MM.1S (cell line): ENCODE data around the gene KRTAP15-1.

ENCODE experiments used
- DNase-seq: peaks from one replicate; pipeline ENCODE4 v3.0.0-alpha.2; 2015
- H2AFZ ChIP-seq: fragments of 300-600 bp; sonication (generic); 2 replicates; pipeline ENCODE4 v1.6.0; 2016; ENCODE audit warnings: antibody characterized with exemption, low read length
- H3F3A ChIP-seq: fragments of 300-600 bp; sonication (generic); 2 replicates; pipeline ENCODE4 v1.6.1; 2016; ENCODE audit warnings: mild to moderate bottlenecking, antibody characterized with exemption, low read length, moderate library complexity, mixed read lengths; ENCODE audit not compliant: insufficient read depth
- H3K27ac ChIP-seq: fragments of 300-600 bp; sonication (generic); 2 replicates; pipeline ENCODE4 v1.5.1; 2016; ENCODE audit warnings: mild to moderate bottlenecking, low read length
- H3K27me3 ChIP-seq: fragments of 300-600 bp; sonication (generic); replicated peaks from 2 replicates; pipeline ENCODE4 v1.6.0; 2016; ENCODE audit warnings: low read length; ENCODE audit not compliant: insufficient read depth
- H3K36me3 ChIP-seq: fragments of 300-600 bp; sonication (generic); replicated peaks from 2 replicates; pipeline ENCODE4 v1.6.1; 2016; ENCODE audit warnings: mild to moderate bottlenecking, low read length, mixed read lengths; ENCODE audit not compliant: insufficient read depth
- H3K4me1 ChIP-seq: fragments of 300-600 bp; sonication (generic); 2 replicates; pipeline ENCODE4 v1.6.1; 2016; ENCODE audit warnings: low read length, mixed read lengths
- H3K4me2 ChIP-seq: fragments of 300-600 bp; sonication (generic); 2 replicates; pipeline ENCODE4 v1.6.0; 2016; ENCODE audit warnings: low read depth, low read length
- H3K4me3 ChIP-seq: fragments of 300-600 bp; sonication (generic); 2 replicates; pipeline ENCODE4 v1.5.1; 2016; ENCODE audit warnings: low read length, mixed read lengths
- H3K79me2 ChIP-seq: fragments of 300-600 bp; sonication (generic); 2 replicates; pipeline ENCODE4 v1.6.1; 2016; ENCODE audit warnings: mixed run types, low read length, mixed read lengths
- H3K9ac ChIP-seq: fragments of 300-600 bp; sonication (generic); 2 replicates; pipeline ENCODE4 v1.6.1; 2016; ENCODE audit warnings: low read length, mixed read lengths
- H3K9me2 ChIP-seq: fragments of 300-600 bp; sonication (generic); replicated peaks from 2 replicates; pipeline ENCODE4 v1.6.1; 2016; ENCODE audit warnings: mild to moderate bottlenecking, low read length, mixed read lengths; ENCODE audit not compliant: insufficient read depth
- H3K9me3 ChIP-seq: fragments of 300-600 bp; sonication (generic); replicated peaks from 2 replicates; pipeline ENCODE4 v1.6.1; 2016; ENCODE audit warnings: mild to moderate bottlenecking, low read length, mixed read lengths; ENCODE audit not compliant: insufficient read depth
- H4K20me1 ChIP-seq: fragments of 300-600 bp; sonication (generic); 2 replicates; pipeline ENCODE4 v1.6.1; 2016; ENCODE audit warnings: mild to moderate bottlenecking, low read length, moderate library complexity, mixed read lengths; ENCODE audit not compliant: insufficient read depth
- CTCF ChIP-seq: fragments of 300-600 bp; sonication (generic); IDR thresholded peaks from 2 replicates; pipeline ENCODE4 v1.5.1; 2016; ENCODE audit warnings: antibody characterized with exemption, low read length, mixed read lengths
- EZH2 ChIP-seq: fragments of 300-600 bp; sonication (generic); optimal IDR thresholded peaks from 2 replicates; pipeline ENCODE3; 2017; ENCODE audit warnings: low read depth, mild to moderate bottlenecking, antibody characterized with exemption, low read length, mixed read lengths
- EZH2phosphoT487 ChIP-seq: fragments of 300-600 bp; sonication (generic); IDR thresholded peaks from 2 replicates; pipeline ENCODE4 v1.6.1; 2018; ENCODE audit warnings: antibody characterized with exemption, low read length

Gene KRTAP15-1

DNA sequence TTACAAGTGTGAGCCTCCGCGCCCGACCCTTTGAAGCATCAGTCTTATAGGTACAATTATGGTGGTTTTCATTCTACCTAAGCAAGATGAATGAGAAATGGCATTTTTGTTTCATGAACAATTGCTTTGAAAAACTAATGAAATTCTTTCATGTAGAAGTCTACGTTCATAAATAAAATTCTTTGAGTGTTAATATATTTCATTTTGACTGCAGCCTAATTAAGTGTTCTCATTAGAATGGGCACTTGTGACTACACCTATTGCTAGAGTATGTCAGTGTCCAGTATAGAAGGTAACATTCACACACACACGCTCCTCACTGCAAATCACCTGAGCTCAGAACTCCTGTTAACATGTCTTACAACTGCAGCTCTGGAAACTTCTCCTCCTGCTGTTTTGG lies at the start of gene KRTAP15-1:
TSS of gene KRTAP15-1 (plus strand) at position 301 of the 400 bp plus-strand sequence. CDS start at position 354, 53 bp downstream.
- no peak for DNase-seq
- Histone ChIP-seq H3K4me2 (no peak within 1 kb of the TSS), H2AFZ (no peak within 1 kb of the TSS), H3K36me3 (no peaks in the 10 kb centered on the region), H3F3A (no peaks in the 10 kb centered on the region), H3K4me3 (no peak within 1 kb of the TSS), H3K9me3 (no peaks in the 10 kb centered on the region), H3K9me2 (no peaks in the 10 kb centered on the region), H3K9ac (no peak within 1 kb of the TSS), H4K20me1 (no peaks in the 10 kb centered on the region), H3K79me2 (no peaks in the 10 kb centered on the region), H3K27me3 (no peaks in the 10 kb centered on the region), H3K27ac (no peak within 1 kb of the TSS), H3K4me1 (no peaks in the 10 kb centered on the region)
- TF ChIP-seq CTCF (no peak), EZH2phosphoT487 (no peak), EZH2 (no peak)

GRCh38 chr21:30391492-30392025 lies 48.5 kb upstream of the KRTAP15-1 start:
- H3K4me1 ChIP-seq: no peaks in the 10 kb centered on the region
- H3K9me2 ChIP-seq: no peaks in the 10 kb centered on the region
- no peak overlapping the region for H2AFZ ChIP-seq
- H4K20me1 ChIP-seq: no peaks in the 10 kb centered on the region
- TF ChIP-seq CTCF: no peak
- TF ChIP-seq EZH2: no peak
- no peak overlapping the region for H3K27ac ChIP-seq
- no peak overlapping the region for H3K4me3 ChIP-seq
- H3K27me3 ChIP-seq: no peaks in the 10 kb centered on the region
- no peak overlapping the region for H3K9ac ChIP-seq
- H3K36me3 ChIP-seq: no peaks in the 10 kb centered on the region
- H3K4me2 ChIP-seq: no peak overlapping the region
- no peaks in the 10 kb centered on the region for H3K79me2 ChIP-seq
- H3K9me3 ChIP-seq: no peaks in the 10 kb centered on the region
- DNase-seq: no peak
- no peaks in the 10 kb centered on the region for H3F3A ChIP-seq

DNA sequence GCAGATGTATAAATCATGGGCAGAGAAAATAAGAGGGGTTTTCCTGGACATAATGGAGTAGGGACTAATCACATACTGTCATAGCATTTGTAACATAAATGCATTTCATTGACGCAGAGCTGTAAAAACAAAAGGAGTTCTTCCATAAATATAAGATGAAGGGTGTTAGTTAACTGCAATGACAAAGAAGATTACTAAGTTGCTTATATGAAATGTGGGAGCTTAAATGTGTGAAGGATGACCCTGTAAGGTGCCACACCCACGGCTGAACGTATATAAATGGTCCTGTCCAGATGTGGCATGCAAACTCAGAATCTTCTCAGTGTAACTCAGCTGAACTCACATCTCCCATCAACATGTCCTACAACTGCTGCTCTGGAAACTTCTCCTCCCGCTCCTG lies 44.3 kb upstream of the KRTAP15-1 start, which contains the start of gene KRTAP13-1:
TSS of gene KRTAP13-1 (plus strand) at position 301 of the 400 bp plus-strand sequence. CDS start at position 357, 56 bp downstream.
- Histone ChIP-seq H3K9me3 (no peaks in the 10 kb centered on the region), H3K27me3 (no peaks in the 10 kb centered on the region), H3K9me2 (no peaks in the 10 kb centered on the region), H3F3A (no peaks in the 10 kb centered on the region), H3K36me3 (no peaks in the 10 kb centered on the region), H3K79me2 (no peaks in the 10 kb centered on the region), H2AFZ (no peak within 1 kb of the TSS), H3K4me3 (no peak within 1 kb of the TSS), H3K4me1 (no peaks in the 10 kb centered on the region), H3K27ac (no peak within 1 kb of the TSS), H3K4me2 (no peak within 1 kb of the TSS), H3K9ac (no peak within 1 kb of the TSS), H4K20me1 (no peaks in the 10 kb centered on the region)
- TF ChIP-seq CTCF: no peak
- no peak for TF ChIP-seq EZH2
- no peak for TF ChIP-seq EZH2phosphoT487
- no peak for DNase-seq
